ENCODE results near the gene TEX26. TPM values are rescaled to one million over a fixed set of nuclear protein-coding genes. Genes with fewer than 3 reads are reported as not detected.

TEX26 gene
- polyA plus RNA-seq, 2 of the 4 experiments (the other 2 are of a cell fraction): not detected

DNA sequence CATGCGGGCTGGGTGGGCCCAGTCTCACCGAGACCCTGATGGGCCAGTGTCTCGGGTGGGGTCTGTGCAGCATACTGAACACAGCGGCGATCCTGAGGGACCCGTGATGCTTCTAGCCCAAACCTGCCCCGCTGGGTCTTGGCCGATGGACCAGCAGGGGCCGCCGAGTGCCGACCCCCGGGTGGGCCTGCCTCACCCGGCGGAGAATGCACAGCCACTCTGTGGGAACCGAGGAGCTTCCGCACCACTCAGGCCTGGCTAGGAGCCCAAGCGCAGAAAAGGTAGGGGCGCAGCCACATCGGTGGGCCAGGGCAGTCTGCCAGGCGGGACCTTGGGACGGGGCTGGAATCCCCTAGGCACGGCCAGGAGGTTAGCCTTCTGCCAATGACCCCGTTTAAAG, 72.6 kb downstream of the TEX26 start:
- no peak for TF ChIP-seq POLR2A (IDR thresholded peaks at IDR 0.05; ENCODE audit: low read length)
- no peak for TF ChIP-seq CEBPB (IDR thresholded peaks at IDR 0.05)
- no peak for TF ChIP-seq E2F6 (IDR thresholded peaks at IDR 0.05; ENCODE audit: borderline replicate concordance, low read depth)
- TF ChIP-seq PHF8 (IDR thresholded peaks at IDR 0.05; ENCODE audit: borderline replicate concordance, low read depth): no peak
- TF ChIP-seq RFX5 (IDR thresholded peaks at IDR 0.05): no peak
- no peak for TF ChIP-seq CHD4 (IDR thresholded peaks at IDR 0.05; ENCODE audit: borderline replicate concordance)
- TF ChIP-seq NFE2L2 (conservative IDR thresholded peaks at IDR 0.05; ENCODE audit: low read length): no peak
- TF ChIP-seq EHF (CRISPR knock-in tag; IDR thresholded peaks at IDR 0.05): no peak
- no peak for TF ChIP-seq PBX3 (IDR thresholded peaks at IDR 0.05)
- TF ChIP-seq, protein P1, sequence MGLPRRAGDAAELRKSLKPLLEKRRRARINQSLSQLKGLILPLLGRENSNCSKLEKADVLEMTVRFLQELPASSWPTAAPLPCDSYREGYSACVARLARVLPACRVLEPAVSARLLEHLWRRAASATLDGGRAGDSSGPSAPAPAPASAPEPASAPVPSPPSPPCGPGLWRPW (IDR thresholded peaks at IDR 0.05): no peak
- no peak for TF ChIP-seq RAD21 (conservative IDR thresholded peaks at IDR 0.05 in 1 of 2, IDR thresholded peaks at IDR 0.05 in 1 of 2)
- TF ChIP-seq ZSCAN20 (CRISPR knock-in tag; IDR thresholded peaks at IDR 0.05): no peak
- TF ChIP-seq ELK1 (IDR thresholded peaks at IDR 0.05; ENCODE audit: low read depth, low read length): no peak
- TF ChIP-seq RCOR1 (IDR thresholded peaks at IDR 0.05; ENCODE audit: low read depth, low read length): no peak
- no peak for TF ChIP-seq POLR2AphosphoS2 (conservative IDR thresholded peaks at IDR 0.05; ENCODE audit: low read length)
- no peak for TF ChIP-seq KDM1A (IDR thresholded peaks at IDR 0.05; ENCODE audit: low read depth)
- no peak for TF ChIP-seq BCL3 (IDR thresholded peaks at IDR 0.05)
- ChIA-PET POLR2A (no interaction called here), CTCF (no interaction called here)
- Histone ChIP-seq H3K9me3 (no peaks in the 10 kb centered on the region), H3K4me2 (no peak overlapping the region), H3K27ac (no peak overlapping the region), H3K4me1 (no peaks in the 10 kb centered on the region), H3K4me3 (no peak overlapping the region)
- FAIRE-seq (no peak), DNase-seq (ENCODE audit: low read depth in 1 of 2, low spot score in 1 of 2) (no peak), ATAC-seq (no peak)
- 76% methylated on average over 9 of the region's 23 CpGs for WGBS (ENCODE audit: missing lambda C conversion rate)

- FAIRE-seq: no peak
- Histone ChIP-seq H3K4me1 (no peaks in the 10 kb centered on the region), H3K4me3 (no peak overlapping the region), H3K27ac (no peak overlapping the region), H3K4me2 (no peak overlapping the region), H3K9me3 (no peaks in the 10 kb centered on the region)
- DNase-seq (ENCODE audit: low read depth in 1 of 2, low spot score in 1 of 2): no peak
- POLR2A ChIA-PET: no interaction called here
- TF ChIP-seq CBX8 (IDR thresholded peaks at IDR 0.05): no peak
- no peak for TF ChIP-seq SREBF2 (IDR thresholded peaks at IDR 0.05)
- TF ChIP-seq POLR2AphosphoS2 (conservative IDR thresholded peaks at IDR 0.05; ENCODE audit: low read length): no peak
- no peak for TF ChIP-seq ZSCAN20 (CRISPR knock-in tag; IDR thresholded peaks at IDR 0.05)
- TF ChIP-seq, protein P2, sequence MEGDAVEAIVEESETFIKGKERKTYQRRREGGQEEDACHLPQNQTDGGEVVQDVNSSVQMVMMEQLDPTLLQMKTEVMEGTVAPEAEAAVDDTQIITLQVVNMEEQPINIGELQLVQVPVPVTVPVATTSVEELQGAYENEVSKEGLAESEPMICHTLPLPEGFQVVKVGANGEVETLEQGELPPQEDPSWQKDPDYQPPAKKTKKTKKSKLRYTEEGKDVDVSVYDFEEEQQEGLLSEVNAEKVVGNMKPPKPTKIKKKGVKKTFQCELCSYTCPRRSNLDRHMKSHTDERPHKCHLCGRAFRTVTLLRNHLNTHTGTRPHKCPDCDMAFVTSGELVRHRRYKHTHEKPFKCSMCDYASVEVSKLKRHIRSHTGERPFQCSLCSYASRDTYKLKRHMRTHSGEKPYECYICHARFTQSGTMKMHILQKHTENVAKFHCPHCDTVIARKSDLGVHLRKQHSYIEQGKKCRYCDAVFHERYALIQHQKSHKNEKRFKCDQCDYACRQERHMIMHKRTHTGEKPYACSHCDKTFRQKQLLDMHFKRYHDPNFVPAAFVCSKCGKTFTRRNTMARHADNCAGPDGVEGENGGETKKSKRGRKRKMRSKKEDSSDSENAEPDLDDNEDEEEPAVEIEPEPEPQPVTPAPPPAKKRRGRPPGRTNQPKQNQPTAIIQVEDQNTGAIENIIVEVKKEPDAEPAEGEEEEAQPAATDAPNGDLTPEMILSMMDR (IDR thresholded peaks at IDR 0.05): no peak
- TF ChIP-seq HEYL (CRISPR knock-in tag; IDR thresholded peaks at IDR 0.05): no peak
- no peak for TF ChIP-seq EHF (CRISPR knock-in tag; IDR thresholded peaks at IDR 0.05)
- no peak for TF ChIP-seq ELK1 (IDR thresholded peaks at IDR 0.05; ENCODE audit: low read depth, low read length)
- no peak for TF ChIP-seq PBX3 (IDR thresholded peaks at IDR 0.05)
- TF ChIP-seq MAZ (IDR thresholded peaks at IDR 0.05; ENCODE audit: borderline replicate concordance, low read depth, low read length): no peak
- TF ChIP-seq BCL3 (IDR thresholded peaks at IDR 0.05): no peak
- TF ChIP-seq CEBPB (IDR thresholded peaks at IDR 0.05): no peak
- WGBS (ENCODE audit: missing lambda C conversion rate): 35% methylated on average over 3 of the region's 4 CpGs
- CTCF ChIA-PET: no interaction called here
- no peak for ATAC-seq
These were observed 75.0 kb downstream of the TEX26 start for GRCh38 chr13:31007417-31007816.

All from A549 (cell line).